DND-41 (cell line): ENCODE data around the gene MYO5C.

Experiments used
- ATAC-seq: fragments of 200-7000 bp; cut with Tn5 transposase; 3 replicates; pipeline ENCODE4 v1.9.1; 2021; ENCODE audit warnings: low read depth; ENCODE audit not compliant: insufficient read depth
- DNase-seq: peaks from one replicate; pipeline ENCODE4 v3.0.0-alpha.2; 2020
- H2AFZ ChIP-seq: 2 replicates; pipeline ENCODE4 v1.6.0; 2012; ENCODE audit warnings: low read depth, low read length
- H3K27ac ChIP-seq: 2 replicates; pipeline ENCODE4 v1.5.1; 2012; ENCODE audit warnings: low read length, inconsistent platforms
- H3K27me3 ChIP-seq: fragments of 200-600 bp; sonication (generic); 2 replicates; pipeline ENCODE4 v1.6.0; 2012; ENCODE audit warnings: low read length, mild to moderate bottlenecking, inconsistent platforms; ENCODE audit not compliant: insufficient read depth, poor library complexity
- H3K36me3 ChIP-seq: 2 replicates; pipeline ENCODE4 v1.5.1; 2012; ENCODE audit warnings: low read length, inconsistent platforms; ENCODE audit not compliant: insufficient read depth
- H3K4me1 ChIP-seq: 2 replicates; pipeline ENCODE4 v1.5.1; 2012; ENCODE audit warnings: mild to moderate bottlenecking, low read length; ENCODE audit not compliant: insufficient read depth
- H3K4me2 ChIP-seq: 2 replicates; pipeline ENCODE4 v1.6.0; 2012; ENCODE audit warnings: mild to moderate bottlenecking, moderate library complexity, low read length, inconsistent platforms; ENCODE audit not compliant: insufficient read depth
- H3K4me3 ChIP-seq, 2 experiments: fragments of 200-600 bp in 1 of 2; shearing (Covaris generic) in 1 of 2; 2 replicates each; pipeline ENCODE4 v1.5.1; 2012 to 2016; ENCODE audit warnings: inconsistent platforms in 2 of 2, low read length in 2 of 2, mild to moderate bottlenecking in 2 of 2, low read depth in 1 of 2, moderate library complexity in 1 of 2
- H3K79me2 ChIP-seq: 2 replicates; pipeline ENCODE4 v1.6.0; 2012; ENCODE audit warnings: low read length, inconsistent platforms; ENCODE audit not compliant: insufficient read depth
- H3K9ac ChIP-seq: 2 replicates; pipeline ENCODE4 v1.6.0; 2012; ENCODE audit warnings: low read depth, mild to moderate bottlenecking, inconsistent platforms, low read length, moderate library complexity
- H3K9me3 ChIP-seq: 2 replicates; pipeline ENCODE4 v1.5.1; 2012; ENCODE audit warnings: low read length, moderate library complexity, mild to moderate bottlenecking, inconsistent platforms; ENCODE audit not compliant: insufficient read depth, severe bottlenecking
- H4K20me1 ChIP-seq: 2 replicates; pipeline ENCODE4 v1.6.0; 2012; ENCODE audit warnings: low read length; ENCODE audit not compliant: insufficient read depth
- CTCF ChIP-seq: IDR thresholded peaks from 2 replicates; pipeline ENCODE4 v1.5.1; 2012; ENCODE audit warnings: borderline replicate concordance, low read length, moderate library complexity, mild to moderate bottlenecking; ENCODE audit not compliant: poor library complexity, severe bottlenecking; ENCODE audit errors: extremely low read depth
- EZH2 ChIP-seq: IDR thresholded peaks from 3 replicates; pipeline ENCODE4 v1.6.1; 2012; ENCODE audit warnings: borderline replicate concordance, low read depth, mild to moderate bottlenecking, moderate library complexity, low read length, inconsistent platforms; ENCODE audit not compliant: severe bottlenecking

Gene MYO5C

GRCh38 chr15:52162260-52162659 lies 133.3 kb downstream of the MYO5C start:
- Histone ChIP-seq H3K27ac (no peak overlapping the region), H3K9ac (no peak overlapping the region), H3K9me3 (no peaks in the 10 kb centered on the region), H3K4me2 (no peak overlapping the region), H3K36me3 (peaks cover 6% of the 10 kb centered on the region; the same call in 1 of the 2 replicates), H3K4me3 (no peak overlapping the region), H3K27me3 (no peaks in the 10 kb centered on the region), H3K4me1 (no peaks in the 10 kb centered on the region), H4K20me1 (no peaks in the 10 kb centered on the region), H2AFZ (no peak overlapping the region), H3K79me2 (no peaks in the 10 kb centered on the region)
- TF ChIP-seq CTCF (no peak), EZH2 (no peak)
- DNase-seq (no peak), ATAC-seq (no peak)

GRCh38 chr15:52161406-52161966 lies 134.1 kb downstream of the MYO5C start:
- ATAC-seq = no peak
- H3K27ac ChIP-seq = no peak overlapping the region
- H4K20me1 ChIP-seq = no peaks in the 10 kb centered on the region
- H3K27me3 ChIP-seq = no peaks in the 10 kb centered on the region
- H2AFZ ChIP-seq = no peak overlapping the region
- H3K4me3 ChIP-seq = no peak overlapping the region
- TF ChIP-seq CTCF (no peak), EZH2 (no peak)
- no peaks in the 10 kb centered on the region for H3K79me2 ChIP-seq
- H3K9ac ChIP-seq = no peak overlapping the region
- no peaks in the 10 kb centered on the region for H3K4me1 ChIP-seq
- peaks cover 6% of the 10 kb centered on the region; the same call in 1 of the 2 replicates for H3K36me3 ChIP-seq
- DNase-seq = no peak
- no peak overlapping the region for H3K4me2 ChIP-seq
- no peaks in the 10 kb centered on the region for H3K9me3 ChIP-seq

- peaks cover 5% of the 10 kb centered on the region; the same call in 1 of the 2 replicates for H4K20me1 ChIP-seq
- no peak overlapping the region for H3K9ac ChIP-seq
- H3K4me2 ChIP-seq = no peak overlapping the region
- H3K36me3 ChIP-seq = peaks cover 6% of the 10 kb centered on the region; the same call in 1 of the 2 replicates
- DNase-seq = no peak
- H3K4me1 ChIP-seq = no peaks in the 10 kb centered on the region
- no peak for ATAC-seq
- no peaks in the 10 kb centered on the region for H3K79me2 ChIP-seq
- no peaks in the 10 kb centered on the region for H3K27me3 ChIP-seq
- H3K4me3 ChIP-seq = no peak overlapping the region
- H2AFZ ChIP-seq = no peak overlapping the region
- H3K27ac ChIP-seq = no peak overlapping the region
- TF ChIP-seq EZH2 = no peak
- H3K9me3 ChIP-seq = no peaks in the 10 kb centered on the region
Measured at GRCh38 chr15:52159645-52160044, 136.0 kb downstream of the MYO5C start.

- no peaks in the 10 kb centered on the region for H3K79me2 ChIP-seq
- H3K36me3 ChIP-seq = peaks cover 1% of the 10 kb centered on the region; the same call in 1 of the 2 replicates
- H3K9ac ChIP-seq = no peak overlapping the region
- no peaks in the 10 kb centered on the region for H3K4me1 ChIP-seq
- TF ChIP-seq CTCF (no peak), EZH2 (no peak)
- no peak overlapping the region for H3K27ac ChIP-seq
- no peaks in the 10 kb centered on the region for H3K27me3 ChIP-seq
- peaks cover 9% of the 10 kb centered on the region; the same call in 1 of the 2 replicates for H4K20me1 ChIP-seq
- no peaks in the 10 kb centered on the region for H3K9me3 ChIP-seq
- DNase-seq (no peak), ATAC-seq (no peak)
- no peak overlapping the region for H3K4me2 ChIP-seq
- H3K4me3 ChIP-seq = no peak overlapping the region
- no peak overlapping the region for H2AFZ ChIP-seq
Measured at GRCh38 chr15:52158084-52158765, 137.4 kb downstream of the MYO5C start.
